MV-4-11 (cell line): Measurements from ENCODE around the gene WNT8A.

ENCODE experiments used
- DNase-seq: peaks from one replicate; lab custom pipeline; 2025; lab: John Stamatoyannopoulos, UW

Gene WNT8A

DNA sequence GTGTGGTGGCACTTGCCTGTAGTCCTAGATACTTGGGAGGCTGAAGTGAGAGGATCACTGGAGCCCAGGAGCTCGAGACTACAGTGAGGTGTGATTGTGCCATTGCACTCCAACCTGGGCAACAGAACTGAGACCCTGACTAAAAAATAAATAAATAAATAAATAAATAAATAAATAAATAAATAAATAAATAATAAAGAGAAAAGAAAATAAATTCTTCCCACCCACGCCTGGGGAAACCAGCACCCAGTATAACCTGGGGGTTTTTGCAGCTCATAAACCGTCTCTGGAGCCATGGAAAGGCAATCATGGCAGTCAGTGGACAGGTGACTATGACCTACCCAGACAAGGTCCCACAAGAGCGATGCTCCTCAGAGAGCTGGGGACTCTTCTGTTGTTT, 7.9 kb downstream of the WNT8A start:
- DNase-seq = no peak

DNA sequence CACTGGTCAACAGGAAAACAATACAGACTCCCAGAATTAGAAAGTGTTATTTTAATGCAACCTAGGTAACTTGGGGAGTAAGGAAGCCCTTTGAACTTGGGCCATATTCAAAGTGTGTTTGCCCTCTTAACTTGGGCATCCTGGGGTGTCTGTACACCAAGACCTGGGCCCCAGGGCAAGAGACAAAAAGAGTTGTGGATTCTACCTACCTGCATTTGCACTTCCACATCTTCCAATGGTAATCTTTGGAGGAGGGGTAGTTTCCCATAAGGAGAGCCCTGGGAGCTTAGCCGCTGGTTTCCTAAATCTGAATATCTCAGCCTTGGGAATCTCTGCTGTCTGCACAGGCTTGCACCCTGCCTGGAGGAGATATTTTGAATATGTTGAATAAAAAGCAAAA, 8.5 kb downstream of the WNT8A start:
- DNase-seq = no peak

DNA sequence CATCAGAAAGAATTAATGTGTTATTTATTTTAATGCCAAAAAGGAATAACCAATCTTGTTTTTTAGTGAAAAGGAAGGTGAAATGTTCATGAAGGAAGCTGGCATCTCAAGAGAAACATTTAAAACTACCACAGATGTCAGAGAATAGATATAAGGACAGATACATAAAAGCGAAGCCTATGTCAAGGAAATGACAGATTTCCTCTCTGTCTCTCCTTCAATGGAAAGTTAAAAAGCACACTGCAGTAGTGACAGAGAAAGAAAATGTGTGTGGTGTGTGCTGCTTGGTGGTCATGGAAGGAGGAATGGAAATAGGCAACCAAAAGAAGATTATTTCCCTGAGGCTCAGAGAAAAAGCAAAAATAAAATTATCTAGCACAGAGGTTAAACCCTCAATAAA, 9.2 kb downstream of the WNT8A start:
- no peak for DNase-seq

DNA sequence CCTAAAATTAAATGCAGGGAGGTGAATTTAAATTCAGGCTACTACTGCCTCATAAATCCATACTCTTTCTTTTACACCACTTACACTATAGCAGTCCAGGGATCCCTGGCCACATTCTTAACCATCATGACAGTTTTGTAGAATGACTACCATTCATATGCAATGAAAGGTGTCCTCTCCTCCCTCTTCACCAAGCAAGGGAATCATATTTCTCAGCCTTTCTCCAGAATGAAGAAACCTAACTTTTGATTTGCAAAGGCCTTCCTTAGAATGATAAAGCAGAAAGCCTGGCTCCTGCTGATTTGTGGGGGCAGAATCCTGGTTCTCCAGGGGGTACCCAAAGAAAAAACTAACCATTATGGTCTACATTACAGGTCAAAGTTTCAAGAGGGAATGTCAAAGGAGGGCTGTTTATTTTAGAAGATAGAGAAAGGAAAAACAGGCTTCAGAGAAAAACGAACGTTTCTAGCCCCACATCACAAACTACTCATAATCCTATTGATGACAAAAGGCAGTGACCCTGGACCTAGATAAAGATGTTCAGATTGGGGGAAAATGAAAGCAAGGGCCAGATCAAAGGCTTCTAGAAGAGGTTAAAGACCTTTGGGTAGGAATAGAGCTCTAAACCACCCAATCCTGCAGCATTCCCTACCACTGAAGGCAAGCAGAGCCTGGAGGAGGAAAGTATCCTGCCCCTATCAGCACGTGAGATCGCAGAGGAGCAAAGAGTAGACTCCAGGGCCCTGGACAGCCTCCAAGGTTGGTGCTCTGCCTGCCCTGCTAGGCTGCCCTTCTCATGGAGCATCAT, 11.5 kb downstream of the WNT8A start:
- DNase-seq = no peak

DNA sequence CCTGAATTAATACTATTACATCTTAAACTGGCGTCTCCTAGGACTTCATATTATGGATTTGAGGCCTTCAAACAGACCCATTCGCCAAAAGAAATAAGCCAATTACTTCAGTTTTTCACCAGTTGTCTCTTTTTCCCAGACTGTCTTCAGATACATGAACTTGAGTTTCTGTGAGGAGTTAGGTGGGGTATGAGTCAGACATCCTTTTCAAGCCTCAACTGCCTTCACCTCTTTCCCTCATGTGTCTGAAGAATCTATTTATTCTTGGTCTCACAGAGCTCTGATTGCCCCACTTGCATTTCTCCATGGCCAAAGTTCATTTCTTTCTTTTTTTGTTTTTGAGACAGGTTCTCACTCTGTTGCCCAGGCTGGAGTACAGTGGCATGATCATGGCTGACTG, 12.5 kb downstream of the WNT8A start:
- DNase-seq = no peak

DNA sequence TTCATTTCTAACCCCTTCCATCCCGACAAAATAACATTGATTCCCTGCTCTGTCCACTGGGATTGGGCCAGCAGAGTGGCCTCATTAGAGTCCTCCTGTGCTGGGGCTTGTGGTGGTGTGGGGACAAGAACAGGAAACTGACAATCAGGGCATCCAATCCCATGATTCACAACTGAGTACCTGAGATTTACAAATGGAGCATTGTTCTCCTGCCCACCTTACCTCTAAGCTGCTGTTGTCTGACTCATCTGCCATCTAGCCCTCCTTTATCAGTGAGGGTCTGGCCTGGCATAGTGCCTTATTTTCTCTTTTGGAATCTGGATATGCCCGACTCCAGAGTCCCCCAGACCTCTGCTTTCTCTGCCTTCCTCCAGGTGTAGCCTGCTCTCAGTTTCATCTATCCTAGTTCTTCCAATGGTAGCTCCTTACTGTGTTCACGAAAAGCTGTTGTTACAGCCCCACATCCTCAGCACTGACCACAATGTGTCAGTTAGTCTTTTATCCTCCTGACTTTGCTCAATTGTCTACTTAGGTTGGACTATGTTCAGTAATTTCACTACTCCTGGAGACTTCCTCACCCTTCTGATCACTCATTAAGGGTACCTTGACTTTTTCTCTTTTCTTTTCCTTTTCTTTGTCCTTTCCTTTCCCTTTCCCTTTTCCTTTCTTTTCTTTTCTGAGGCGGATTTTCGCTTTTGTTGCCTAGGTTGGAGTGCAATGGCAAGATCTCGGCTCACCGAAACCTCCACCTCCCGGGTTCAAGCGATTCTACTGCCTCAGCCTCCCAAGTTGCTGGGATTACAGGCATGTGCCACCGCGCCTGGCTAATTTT, 13.4 kb downstream of the WNT8A start:
- peak; percentile 19 for DNase-seq

DNA sequence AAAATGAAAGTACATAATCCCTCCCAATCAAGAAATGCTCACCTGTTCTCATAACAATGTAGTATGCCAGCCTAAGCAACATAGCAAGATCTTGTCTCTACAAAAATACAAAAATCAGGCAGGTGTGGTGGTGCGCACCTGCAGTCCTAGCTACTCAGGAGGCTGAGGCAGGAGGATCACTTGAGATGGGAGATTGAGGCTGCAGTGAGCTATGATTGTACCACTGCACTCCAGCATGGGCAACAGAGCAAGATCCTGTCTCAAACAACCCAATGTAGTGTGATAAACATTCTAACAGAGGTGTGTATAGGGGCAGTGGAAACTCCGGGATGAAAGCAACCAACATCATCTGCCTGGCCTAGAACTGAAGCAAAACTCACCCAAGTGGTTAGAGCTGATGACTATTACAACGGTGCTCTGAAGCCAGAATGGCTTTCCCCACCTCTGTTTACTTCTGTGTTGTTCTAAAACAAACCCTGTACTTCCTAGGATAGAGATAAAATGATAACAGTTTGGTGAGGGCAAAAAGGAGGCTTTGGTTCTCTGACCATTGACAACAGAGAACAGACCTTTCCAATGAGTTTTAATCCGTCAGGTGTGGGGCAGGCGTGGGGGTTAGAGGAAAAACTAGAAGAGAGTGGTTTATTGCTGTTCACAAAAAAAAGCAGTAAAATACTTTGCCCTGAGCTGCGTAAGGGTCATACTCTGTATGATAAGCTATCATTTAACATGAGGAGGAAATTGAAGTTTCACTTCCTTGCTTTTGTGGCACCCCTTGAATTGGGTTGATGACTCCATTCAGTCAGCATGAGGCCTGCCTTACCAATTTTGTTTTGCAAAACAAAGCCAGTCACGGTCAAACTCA, 18.9 kb downstream of the WNT8A start:
- DNase-seq = peak; percentile 91

DNA sequence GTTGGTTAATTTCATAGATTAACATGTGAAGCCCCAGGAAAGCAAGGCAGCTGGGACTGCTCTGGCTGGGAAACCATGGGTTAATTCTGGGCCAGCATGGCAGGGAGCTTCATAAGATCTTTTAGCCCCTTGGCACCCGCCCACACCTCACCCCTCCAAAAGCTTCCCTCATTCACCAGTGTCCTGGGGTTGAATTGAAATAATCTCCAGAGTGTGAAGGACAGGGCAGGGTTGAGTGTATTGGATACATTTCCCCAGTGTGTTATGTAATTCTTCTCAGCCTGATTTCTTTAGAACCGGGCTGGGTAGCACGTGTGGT, 19.4 kb downstream of the WNT8A start:
- DNase-seq = no peak

DNA sequence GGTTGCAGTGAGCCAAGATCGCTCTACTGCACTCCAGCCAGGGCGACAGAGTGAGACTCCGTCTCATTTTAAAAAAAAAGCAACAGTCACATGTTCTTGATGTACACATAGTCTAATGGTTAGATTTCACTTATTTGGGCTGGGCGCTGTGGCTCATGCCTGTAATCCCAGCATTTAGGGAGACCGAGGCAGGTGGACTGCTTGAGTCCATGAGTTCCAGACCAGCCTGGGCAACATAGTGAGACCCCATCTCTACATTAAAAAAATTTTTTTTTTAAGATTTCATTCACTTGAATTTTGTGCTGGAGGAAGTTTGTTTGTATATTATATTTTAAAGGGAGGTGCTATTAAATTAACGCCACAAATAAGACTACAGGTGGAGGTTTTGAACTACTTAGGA, 21.9 kb downstream of the WNT8A start:
- DNase-seq = no peak

DNA sequence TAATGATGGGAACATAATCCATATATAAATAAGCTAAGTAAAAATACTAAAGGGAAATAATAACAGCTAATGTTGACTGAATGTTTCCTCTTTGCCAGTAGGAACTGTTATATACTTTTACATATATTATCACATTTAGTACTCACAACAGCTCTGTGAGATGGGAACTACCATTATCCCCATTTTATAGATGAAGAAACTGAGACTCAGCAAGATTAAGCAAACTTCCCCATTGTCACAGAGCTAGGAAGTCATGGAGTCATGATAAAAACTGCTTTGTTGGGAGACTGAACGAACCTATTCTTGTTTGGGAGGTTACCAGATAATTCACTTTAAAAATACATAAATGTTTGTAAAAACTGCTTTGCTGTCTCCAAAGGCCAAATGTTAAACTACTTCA, 23.4 kb downstream of the WNT8A start:
- no peak for DNase-seq

DNA sequence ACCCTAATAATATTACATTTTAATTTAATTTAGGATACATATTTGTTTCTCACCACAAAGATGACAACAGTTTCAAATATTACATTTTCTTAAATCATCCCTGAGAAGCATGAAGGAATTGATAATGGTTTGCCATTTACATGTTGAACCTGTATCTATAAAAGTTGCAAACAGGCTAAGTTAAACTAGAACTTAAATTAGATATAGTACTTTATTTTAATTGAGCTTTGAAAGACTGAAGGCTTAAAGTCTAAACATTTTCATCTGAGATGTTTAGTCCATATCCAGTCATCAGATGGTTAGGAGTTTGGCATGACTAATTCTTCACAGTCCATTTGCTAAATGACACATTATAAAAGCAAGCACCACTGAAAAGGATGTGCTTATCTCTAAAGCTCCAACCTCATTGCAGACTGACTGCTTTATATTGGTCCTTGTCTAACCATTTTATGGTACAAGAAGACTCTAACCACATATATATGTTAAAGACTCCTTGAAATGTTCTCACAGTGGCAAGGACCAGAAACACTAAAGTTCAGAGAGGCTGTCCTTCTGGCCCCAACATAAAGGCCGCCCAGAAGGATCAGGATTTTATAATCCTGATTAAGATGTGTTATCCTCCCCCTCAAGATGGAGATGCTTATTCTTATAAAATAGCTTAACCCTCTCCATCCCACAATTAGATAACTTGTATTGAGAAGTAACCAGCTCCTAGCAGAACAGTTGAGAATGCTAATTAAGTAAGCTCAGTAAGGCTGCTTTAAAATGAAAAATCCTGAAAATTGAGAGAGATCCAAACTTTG, 25.8 kb downstream of the WNT8A start:
- no peak for DNase-seq

DNA sequence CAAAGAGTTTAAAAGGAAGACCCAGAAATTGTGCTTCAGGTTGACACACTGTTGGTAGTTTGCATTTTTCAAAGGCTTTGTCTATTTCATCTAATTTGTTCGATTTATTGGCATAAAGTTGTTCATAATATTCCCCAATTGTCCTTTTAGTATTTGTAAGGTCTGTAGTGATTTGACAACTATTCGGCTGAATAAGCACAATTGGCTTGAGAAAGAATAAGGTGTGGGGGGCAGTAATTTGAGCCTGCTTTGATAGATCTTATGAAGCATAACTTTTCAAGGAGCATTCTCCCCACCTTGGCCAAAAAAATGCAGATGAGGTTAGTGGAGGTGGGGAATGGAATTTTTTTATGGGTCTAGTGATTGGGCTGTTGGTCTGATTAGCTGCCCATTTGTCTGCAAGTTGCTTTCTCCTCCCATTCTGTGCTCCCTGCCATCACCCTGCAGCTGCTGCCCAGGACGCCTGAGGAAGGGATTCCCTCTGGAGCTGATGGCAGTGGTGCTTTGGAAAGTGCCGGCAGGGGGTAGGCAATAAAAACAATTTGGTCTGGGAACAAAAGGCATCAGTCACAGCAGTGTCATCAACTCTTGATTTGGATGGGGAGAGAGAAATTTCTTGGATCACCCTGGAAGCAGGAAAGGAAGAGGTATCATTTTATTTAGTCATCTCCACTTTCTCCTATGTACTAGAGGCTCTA, 26.6 kb downstream of the WNT8A start:
- DNase-seq = no peak

DNA sequence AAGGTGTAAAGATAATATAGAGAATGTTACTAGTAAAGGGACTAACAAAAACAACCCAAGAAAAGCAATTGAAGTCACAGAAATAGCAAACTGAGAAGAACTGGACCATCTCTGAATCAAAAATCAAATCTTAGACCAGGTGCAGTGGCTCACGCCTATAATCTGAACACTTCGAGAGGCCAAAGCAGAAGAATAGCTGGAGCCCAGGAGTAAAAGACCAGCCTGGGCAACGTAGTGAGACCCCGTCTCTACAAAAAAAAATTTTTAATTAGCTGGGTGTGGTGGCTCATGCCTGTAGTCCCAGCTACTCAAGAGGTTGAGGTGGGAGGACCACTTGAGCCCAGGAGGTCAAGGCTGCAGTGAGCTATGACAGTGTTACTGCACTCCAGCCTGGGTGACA, 27.3 kb downstream of the WNT8A start:
- DNase-seq = no peak

DNA sequence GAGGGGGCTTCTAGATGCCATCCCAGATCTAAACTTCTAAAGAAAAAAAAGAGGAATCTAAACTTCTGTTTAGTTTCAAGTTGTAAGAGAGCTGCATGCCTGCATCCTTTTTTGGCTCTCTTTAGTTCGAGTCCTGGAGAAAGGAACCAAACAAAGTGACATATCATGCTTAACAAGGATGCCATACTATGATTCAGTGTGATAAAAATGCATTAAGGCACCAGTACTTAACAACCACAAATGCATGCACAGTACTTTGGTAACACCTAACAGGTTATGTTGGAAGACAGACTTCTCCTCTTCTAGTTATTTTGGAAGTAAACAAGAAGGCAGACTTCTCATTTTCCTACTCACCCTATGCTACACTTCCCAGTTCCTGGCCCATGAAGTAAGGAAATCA, 28.1 kb downstream of the WNT8A start:
- DNase-seq = no peak

DNA sequence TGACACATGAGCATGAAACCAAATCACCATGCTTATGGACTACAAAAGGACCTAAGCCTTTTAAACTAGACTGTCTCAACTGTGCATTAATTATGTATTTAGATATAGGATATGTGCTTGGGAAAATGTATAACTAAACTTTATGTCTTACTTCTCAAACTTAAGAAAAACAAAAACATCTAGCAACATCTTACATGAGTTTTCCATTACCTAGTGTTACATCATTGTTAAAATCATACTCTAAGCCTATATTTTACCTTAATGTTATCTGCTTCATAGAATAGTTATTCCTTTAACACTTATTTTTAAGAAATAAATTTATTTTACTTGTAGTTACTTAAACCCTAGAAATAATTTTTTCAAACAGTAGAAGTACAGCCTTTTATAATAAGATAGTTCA, 31.4 kb downstream of the WNT8A start:
- no peak for DNase-seq

DNA sequence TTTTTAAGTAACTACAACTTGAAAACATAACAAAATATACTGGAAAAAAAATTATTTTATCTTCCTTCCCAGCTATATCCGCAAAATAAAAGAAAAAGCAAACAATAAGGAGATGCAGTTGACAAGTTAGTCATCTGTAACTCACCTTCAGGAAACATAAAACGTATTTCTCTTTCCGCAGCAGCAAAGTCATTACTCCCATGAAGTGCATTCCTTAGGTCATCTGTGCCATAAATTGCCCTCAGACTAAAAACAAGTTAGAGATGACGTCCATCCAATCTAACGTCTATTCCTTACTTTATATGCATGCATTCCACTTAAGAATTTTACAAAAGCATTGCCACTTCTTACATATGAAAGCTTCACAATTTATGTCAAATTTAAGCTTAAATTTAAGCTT, 44.5 kb downstream of the WNT8A start:
- DNase-seq = no peak

DNA sequence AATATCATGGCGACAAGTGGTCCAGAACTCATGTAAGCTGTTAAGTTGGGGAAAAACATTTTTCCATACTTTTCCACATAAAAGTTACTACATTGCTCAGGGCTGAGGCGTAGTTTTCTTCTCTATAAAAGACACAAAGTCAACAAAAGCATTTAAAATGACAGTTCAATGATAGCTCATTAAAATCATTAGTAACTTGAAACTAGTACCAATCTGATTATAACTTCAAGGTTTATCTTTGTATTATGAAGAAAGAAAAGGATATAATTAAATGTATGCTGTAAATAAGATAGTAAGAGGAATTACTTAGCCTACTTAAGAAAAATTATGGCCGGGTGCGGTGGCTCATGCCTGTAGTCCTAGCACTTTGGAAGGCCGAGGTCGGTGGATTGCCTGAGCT, 45.5 kb downstream of the WNT8A start:
- DNase-seq = no peak

DNA sequence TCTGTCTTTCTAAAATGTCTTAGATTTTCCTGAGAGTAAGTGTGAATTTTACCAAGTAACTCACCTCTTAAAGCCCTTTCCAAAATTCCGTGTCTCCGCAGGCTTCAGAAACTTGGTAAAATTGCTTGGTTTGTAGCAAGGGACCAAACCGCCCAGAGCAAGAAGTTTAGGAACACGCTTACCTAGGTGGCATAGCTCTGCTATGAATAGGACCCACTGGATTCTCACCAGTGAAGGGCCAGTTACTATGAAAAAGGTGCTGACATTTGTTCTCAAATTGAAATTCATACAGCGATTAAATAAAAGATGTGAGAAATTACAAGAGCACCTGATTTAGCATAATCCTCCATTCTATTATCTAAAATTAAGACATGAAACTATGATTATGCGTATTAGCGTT, 48.7 kb downstream of the WNT8A start:
- DNase-seq = no peak

DNA sequence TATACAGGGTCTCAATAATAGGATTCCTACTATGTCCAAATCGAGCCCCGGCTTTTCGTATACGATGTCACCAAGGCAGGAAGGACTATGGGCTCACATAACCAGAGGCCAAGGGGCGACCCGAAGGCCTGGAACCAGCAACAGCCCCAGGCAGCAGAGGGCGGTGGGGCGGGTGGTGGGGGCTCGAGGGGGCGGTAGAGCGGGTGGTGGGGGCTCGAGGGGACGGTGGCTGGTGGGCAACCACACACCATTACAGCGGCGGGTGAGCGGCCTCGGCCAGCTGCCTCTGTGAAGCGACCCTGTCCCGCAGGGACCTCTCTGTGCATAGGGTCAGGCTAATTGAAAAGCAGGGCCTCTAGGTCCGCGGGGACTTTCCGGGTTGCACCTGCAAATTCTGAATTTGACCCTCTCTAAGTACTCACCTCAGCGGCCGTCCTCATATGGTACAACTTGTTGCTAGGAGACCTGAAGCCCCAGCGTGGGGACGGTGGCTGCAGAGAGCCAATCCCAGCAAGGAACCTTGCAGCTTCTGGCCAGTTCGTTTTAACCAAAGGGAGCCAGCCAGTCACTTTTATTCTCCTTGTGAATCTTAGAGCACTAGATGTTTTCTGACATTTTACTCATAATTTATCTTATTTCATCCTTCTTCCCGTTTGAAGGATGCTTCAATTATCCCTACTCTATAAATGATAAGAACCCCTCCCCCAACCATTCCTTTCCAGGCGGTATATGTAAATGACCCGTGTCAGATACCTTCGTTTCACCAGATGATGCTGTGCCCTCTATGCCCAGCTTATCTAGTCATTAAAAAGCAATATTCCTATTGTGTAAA, 55.3 kb downstream of the WNT8A start, which contains the start of gene NME5:
Gene NME5, minus strand, starts transcription at position 480 of the 832 bp plus-strand sequence. CDS start 648 bp downstream, outside the sequence.
- DNase-seq = peak; percentile 6

DNA sequence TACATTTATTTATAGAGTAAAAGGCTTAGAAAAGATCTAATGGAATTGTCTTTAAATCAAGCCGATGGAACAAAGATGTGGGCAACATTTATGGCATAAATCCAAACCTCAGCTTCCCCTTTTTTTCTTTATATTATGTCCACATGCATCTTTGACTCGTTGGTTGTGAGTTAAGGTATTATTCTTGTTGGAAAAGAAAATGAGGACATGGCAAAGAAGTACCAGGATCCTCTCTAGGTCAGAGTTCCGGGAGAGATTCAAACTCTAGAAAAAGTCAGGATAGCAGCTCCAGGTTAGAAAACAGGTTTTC, 55.9 kb downstream of the WNT8A start:
- peak; percentile 69 for DNase-seq
